Hepatocyte (in vitro differentiated cells): ENCODE data around the gene SELENOK. TPM values are rescaled to one million over a fixed set of nuclear protein-coding genes. Genes with fewer than 3 reads are reported as not detected.

Experiments used
- DNase-seq: peaks from one replicate; pipeline ENCODE4 v3.0.0-alpha.2; 2016; ENCODE audit warnings: low spot score
- H2AFZ ChIP-seq: fragments of 200-600 bp; sonication (generic); 2 replicates; pipeline ENCODE4 v1.6.0; 2016; ENCODE audit warnings: antibody characterized with exemption, mild to moderate bottlenecking
- H3K27ac ChIP-seq: fragments of 200-600 bp; sonication (generic); 2 replicates; pipeline ENCODE4 v1.5.1; 2016; ENCODE audit warnings: mild to moderate bottlenecking
- H3K27me3 ChIP-seq: fragments of 200-600 bp; sonication (generic); 2 replicates; pipeline ENCODE4 v1.6.1; 2016
- H3K36me3 ChIP-seq: fragments of 200-600 bp; sonication (generic); replicated peaks from 2 replicates; pipeline ENCODE4 v1.5.1; 2016; ENCODE audit warnings: low read depth; ENCODE audit not compliant: insufficient read depth
- H3K4me1 ChIP-seq: fragments of 200-600 bp; sonication (generic); 2 replicates; pipeline ENCODE4 v1.5.1; 2016; ENCODE audit warnings: mild to moderate bottlenecking, moderate library complexity; ENCODE audit not compliant: insufficient read depth
- H3K4me2 ChIP-seq: fragments of 200-600 bp; sonication (generic); 2 replicates; pipeline ENCODE4 v1.6.0; 2016
- H3K4me3 ChIP-seq: fragments of 200-600 bp; sonication (generic); 2 replicates; pipeline ENCODE4 v1.5.1; 2016; ENCODE audit warnings: mild to moderate bottlenecking
- H3K79me2 ChIP-seq: fragments of 200-600 bp; sonication (generic); 2 replicates; pipeline ENCODE4 v1.6.0; 2017; ENCODE audit warnings: mild to moderate bottlenecking
- H3K9me2 ChIP-seq: fragments of 200-600 bp; sonication (generic); replicated peaks from 2 replicates; pipeline ENCODE4 v1.6.0; 2017; ENCODE audit warnings: mild to moderate bottlenecking; ENCODE audit not compliant: insufficient read depth
- H3K9me3 ChIP-seq: fragments of 200-600 bp; sonication (generic); 2 replicates; pipeline ENCODE4 v1.5.1; 2016; ENCODE audit warnings: low read depth, mild to moderate bottlenecking
- H4K20me1 ChIP-seq: fragments of 200-600 bp; sonication (generic); 2 replicates; pipeline ENCODE4 v1.6.0; 2016; ENCODE audit warnings: mild to moderate bottlenecking; ENCODE audit not compliant: insufficient read depth, poor library complexity, severe bottlenecking
- CTCF ChIP-seq: fragments of 200-600 bp; sonication (generic); IDR thresholded peaks from 2 replicates; pipeline ENCODE4 v1.5.1; 2016; ENCODE audit warnings: antibody characterized with exemption, mild to moderate bottlenecking; ENCODE audit not compliant: poor library complexity
- EZH2 ChIP-seq: fragments of 200-600 bp; sonication (generic); IDR thresholded peaks from 2 replicates; pipeline ENCODE4 v1.6.1; 2016; ENCODE audit warnings: antibody characterized with exemption, mild to moderate bottlenecking, borderline replicate concordance
- EZH2phosphoT487 ChIP-seq: fragments of 200-600 bp; sonication (generic); IDR thresholded peaks from one replicate; pipeline ENCODE4 v1.6.1; 2018; ENCODE audit warnings: antibody characterized with exemption, mild to moderate bottlenecking, low read depth, moderate library complexity; ENCODE audit not compliant: unreplicated experiment, severe bottlenecking
- WGBS: methylation state at CpG from one replicate; pipeline ENCODE4 v1.1.6; 2016; ENCODE audit warnings: low lambda C conversion rate; ENCODE audit errors: missing lambda C conversion rate; 5-methylcytosine and 5-hydroxymethylcytosine counted together
- polyA plus RNA-seq: library from polyadenylated mRNA; unstranded; fragments of >200 nt; fragmentation: Nextera tagmentation; extraction: Ambion mirVana; gene quantifications from 2 replicates; pipeline ENCODE4 v1.2.1, GENCODE V29; 2016
- total RNA-seq: library from RNA; depleted of rRNA; stranded (reverse); fragments of >200 nt; gene quantifications from 2 replicates; pipeline ENCODE4 v1.2.3, GENCODE V29; 2014

SELENOK gene
- total and polyA plus RNA-seq, 2 experiments from 2014 or later = 59.7 to 155 TPM

DNA sequence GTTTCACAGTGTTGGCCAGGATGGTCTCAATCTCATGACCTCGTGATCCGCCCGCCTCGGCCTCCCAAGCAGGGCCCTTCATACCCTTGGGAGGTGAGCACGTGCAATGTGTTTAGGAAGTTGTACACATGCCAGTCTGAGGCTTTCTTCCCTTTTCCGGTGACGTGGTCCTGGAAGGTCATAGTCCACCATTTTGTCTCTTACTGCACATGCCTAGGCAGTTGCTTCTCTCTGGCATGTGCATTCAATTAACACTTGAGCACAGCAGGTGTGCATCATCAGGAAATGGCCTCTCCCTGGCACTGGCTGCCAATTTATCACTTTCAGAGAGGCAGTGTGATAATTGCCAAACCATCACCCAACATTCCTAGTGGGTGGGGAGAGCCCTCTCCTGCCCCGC is 21.7 kb upstream of the SELENOK start:
- Histone ChIP-seq H3K27me3 (peaks cover 15% of the 10 kb centered on the region), H2AFZ (no peak overlapping the region), H3K4me1 (no peaks in the 10 kb centered on the region), H3K9me3 (no peaks in the 10 kb centered on the region), H3K27ac (no peak overlapping the region), H3K9me2 (no peaks in the 10 kb centered on the region), H3K4me2 (no peak overlapping the region), H4K20me1 (no peaks in the 10 kb centered on the region), H3K4me3 (no peak overlapping the region), H3K36me3 (no peaks in the 10 kb centered on the region), H3K79me2 (no peaks in the 10 kb centered on the region)
- TF ChIP-seq EZH2 = no peak
- no peak for TF ChIP-seq CTCF
- TF ChIP-seq EZH2phosphoT487 = no peak
- 96% methylated on average over 8 of the region's 8 CpGs for WGBS
- no peak for DNase-seq

- Histone ChIP-seq H3K27ac (no peak overlapping the region), H3K36me3 (no peaks in the 10 kb centered on the region), H3K4me2 (no peak overlapping the region), H3K9me2 (no peaks in the 10 kb centered on the region), H3K4me3 (no peak overlapping the region), H2AFZ (no peak overlapping the region), H3K79me2 (no peaks in the 10 kb centered on the region), H3K9me3 (no peaks in the 10 kb centered on the region), H4K20me1 (no peaks in the 10 kb centered on the region), H3K27me3 (no peaks in the 10 kb centered on the region), H3K4me1 (no peaks in the 10 kb centered on the region)
- DNase-seq = no peak
- TF ChIP-seq EZH2 = no peak
- TF ChIP-seq CTCF = no peak
- TF ChIP-seq EZH2phosphoT487 = no peak
- WGBS = 38% methylated on average over 5 of the region's 5 CpGs
These were observed 11.1 kb upstream of the SELENOK start for GRCh38 chr3:53902711-53903110.

DNA sequence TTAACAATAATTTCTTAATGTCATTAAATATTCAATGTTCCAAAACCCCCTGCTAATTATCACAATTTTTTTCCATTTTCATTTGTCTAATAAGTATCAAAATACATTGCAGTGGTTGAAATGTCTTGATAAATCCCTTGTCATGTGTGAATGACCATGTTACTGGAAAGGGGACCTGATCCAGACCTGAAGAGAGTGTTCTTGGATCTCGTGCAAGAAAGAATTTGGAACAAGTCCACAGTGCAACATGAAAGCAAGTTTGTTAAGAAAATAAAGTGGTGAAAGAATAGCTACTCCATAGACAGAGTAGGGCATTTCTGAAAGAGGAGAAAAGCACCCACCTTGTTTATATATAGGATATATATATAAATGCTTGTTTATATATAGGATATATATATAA is 10.4 kb upstream of the SELENOK start:
- no peaks in the 10 kb centered on the region for H3K36me3 ChIP-seq
- no peaks in the 10 kb centered on the region for H3K79me2 ChIP-seq
- WGBS = 62% methylated on average over 1 of the region's 1 CpG
- no peak overlapping the region for H3K4me2 ChIP-seq
- no peak overlapping the region for H3K27ac ChIP-seq
- H3K27me3 ChIP-seq = no peaks in the 10 kb centered on the region
- H3K4me3 ChIP-seq = no peak overlapping the region
- DNase-seq = no peak
- H4K20me1 ChIP-seq = no peaks in the 10 kb centered on the region
- no peak for TF ChIP-seq CTCF
- no peak for TF ChIP-seq EZH2phosphoT487
- no peaks in the 10 kb centered on the region for H3K9me3 ChIP-seq
- no peaks in the 10 kb centered on the region for H3K9me2 ChIP-seq
- H2AFZ ChIP-seq = no peak overlapping the region
- no peaks in the 10 kb centered on the region for H3K4me1 ChIP-seq
